ENCODE data around the gene THADA.

DNA sequence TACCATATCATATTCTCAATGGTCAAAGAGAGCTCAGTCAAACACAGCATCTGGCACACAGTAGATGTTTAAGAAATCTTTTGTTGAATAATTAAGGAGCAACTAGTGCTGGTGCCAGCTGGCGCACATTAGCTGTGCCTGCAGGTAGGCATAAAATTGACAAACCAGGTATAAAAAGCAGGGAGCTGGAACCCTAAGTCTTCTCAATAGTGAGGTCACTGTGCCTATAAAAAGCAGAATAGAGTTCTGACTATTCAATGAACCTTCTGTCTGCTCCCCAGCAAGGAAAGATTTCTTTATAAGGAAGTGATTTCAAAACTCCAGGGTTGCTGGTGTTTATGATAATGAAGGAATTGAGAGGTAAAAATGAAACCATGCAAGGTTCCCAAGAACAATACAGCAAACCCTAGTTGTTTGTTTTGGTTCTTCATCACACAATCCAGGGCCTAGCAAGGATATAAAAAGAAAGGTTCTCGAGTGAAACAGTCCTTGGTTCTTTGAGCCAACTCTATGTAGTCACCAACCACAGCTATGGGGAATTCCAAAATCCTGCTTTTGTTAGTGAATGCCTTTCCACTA is 76.1 kb downstream of the THADA start:
- TF ChIP-seq, protein P1, sequence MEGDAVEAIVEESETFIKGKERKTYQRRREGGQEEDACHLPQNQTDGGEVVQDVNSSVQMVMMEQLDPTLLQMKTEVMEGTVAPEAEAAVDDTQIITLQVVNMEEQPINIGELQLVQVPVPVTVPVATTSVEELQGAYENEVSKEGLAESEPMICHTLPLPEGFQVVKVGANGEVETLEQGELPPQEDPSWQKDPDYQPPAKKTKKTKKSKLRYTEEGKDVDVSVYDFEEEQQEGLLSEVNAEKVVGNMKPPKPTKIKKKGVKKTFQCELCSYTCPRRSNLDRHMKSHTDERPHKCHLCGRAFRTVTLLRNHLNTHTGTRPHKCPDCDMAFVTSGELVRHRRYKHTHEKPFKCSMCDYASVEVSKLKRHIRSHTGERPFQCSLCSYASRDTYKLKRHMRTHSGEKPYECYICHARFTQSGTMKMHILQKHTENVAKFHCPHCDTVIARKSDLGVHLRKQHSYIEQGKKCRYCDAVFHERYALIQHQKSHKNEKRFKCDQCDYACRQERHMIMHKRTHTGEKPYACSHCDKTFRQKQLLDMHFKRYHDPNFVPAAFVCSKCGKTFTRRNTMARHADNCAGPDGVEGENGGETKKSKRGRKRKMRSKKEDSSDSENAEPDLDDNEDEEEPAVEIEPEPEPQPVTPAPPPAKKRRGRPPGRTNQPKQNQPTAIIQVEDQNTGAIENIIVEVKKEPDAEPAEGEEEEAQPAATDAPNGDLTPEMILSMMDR (IDR thresholded peaks at IDR 0.05), result no peak
- no peak for TF ChIP-seq POLR2A (IDR thresholded peaks at IDR 0.05)
